T follicular helper cell (primary cell): ENCODE measurements around the gene NHS.

Source experiments
- DNase-seq: peaks from one replicate; pipeline ENCODE4 v3.0.0-alpha.2; 2020; ENCODE audit warnings: low read depth

The NHS gene

GRCh38 chrX:17588303-17588702 lies 213.3 kb downstream of the NHS start:
- DNase-seq, result no peak

GRCh38 chrX:17590892-17591740 lies 216.1 kb downstream of the NHS start:
- peak; percentile 3 for DNase-seq

GRCh38 chrX:17591741-17592110 lies 216.7 kb downstream of the NHS start:
- DNase-seq, result no peak

- no peak for DNase-seq
These were observed 217.1 kb downstream of the NHS start for GRCh38 chrX:17592117-17592516.

GRCh38 chrX:17594693-17595092 lies 219.7 kb downstream of the NHS start:
- DNase-seq, result no peak

- no peak for DNase-seq
These were observed 220.5 kb downstream of the NHS start for GRCh38 chrX:17595456-17596035.

- DNase-seq, result no peak
These were observed 221.1 kb downstream of the NHS start for GRCh38 chrX:17596061-17596460.

- DNase-seq, result no peak
These were observed 221.7 kb downstream of the NHS start for GRCh38 chrX:17596546-17597205.

- no peak for DNase-seq
These were observed 222.3 kb downstream of the NHS start for GRCh38 chrX:17597327-17597726.

- no peak for DNase-seq
These were observed 222.9 kb downstream of the NHS start for GRCh38 chrX:17597836-17598439.

GRCh38 chrX:17601441-17602200 lies 226.6 kb downstream of the NHS start:
- DNase-seq, result no peak

- no peak for DNase-seq
These were observed 227.2 kb downstream of the NHS start for GRCh38 chrX:17602245-17602644.

GRCh38 chrX:17603196-17603595 lies 228.2 kb downstream of the NHS start:
- no peak for DNase-seq

- no peak for DNase-seq
These were observed 230.7 kb downstream of the NHS start for GRCh38 chrX:17605676-17606075.

GRCh38 chrX:17606231-17606630 lies 231.2 kb downstream of the NHS start:
- DNase-seq, result no peak

GRCh38 chrX:17608888-17609287 lies 233.9 kb downstream of the NHS start:
- DNase-seq, result no peak

- no peak for DNase-seq
These were observed 235.8 kb downstream of the NHS start for GRCh38 chrX:17610788-17611187.

GRCh38 chrX:17613979-17614588 lies 239.1 kb downstream of the NHS start:
- no peak for DNase-seq

GRCh38 chrX:17616936-17617335 lies 241.9 kb downstream of the NHS start:
- DNase-seq, result no peak

GRCh38 chrX:17617806-17618205 lies 242.8 kb downstream of the NHS start:
- DNase-seq, result no peak

- DNase-seq, result no peak
These were observed 246.7 kb downstream of the NHS start for GRCh38 chrX:17621566-17622270.
